Measurements from ENCODE around the gene ELFN2. TPM values are rescaled to one million over a fixed set of nuclear protein-coding genes. Genes with fewer than 3 reads are reported as not detected.

Gene ELFN2
- total and polyA plus RNA-seq, 8 donors = 0.70 to 4.9 (median 1.5) TPM

- Histone ChIP-seq H3K4me1 (no peaks in the 10 kb centered on the region), H3K9me3 (no peaks in the 10 kb centered on the region), H3K27me3 (peaks cover 0 to 60% of the 10 kb centered on the region in 2 donors), H3K4me3 (no peak overlapping the region), H3K27ac (no peak overlapping the region), H3K36me3 (no peaks in the 10 kb centered on the region)
- no peak for DNase-seq
- intact Hi-C loops (cut with DNase I) = no loop called here
- ATAC-seq = no peak
- TF ChIP-seq CTCF (IDR thresholded peaks at IDR 0.05) = no peak
These were observed 45.8 kb downstream of the ELFN2 start for GRCh38 chr22:37381489-37381888.

- Histone ChIP-seq H3K9me3 (no peaks in the 10 kb centered on the region), H3K4me1 (no peaks in the 10 kb centered on the region), H3K36me3 (no peaks in the 10 kb centered on the region), H3K27ac (no peak overlapping the region), H3K4me3 (no peak overlapping the region), H3K27me3 (peaks cover 0 to 74% of the 10 kb centered on the region in 2 donors)
- intact Hi-C loops (cut with DNase I) = no loop called here
- no peak for TF ChIP-seq CTCF (IDR thresholded peaks at IDR 0.05)
- DNase-seq = no peak
- no peak for ATAC-seq
These were observed 47.6 kb downstream of the ELFN2 start for GRCh38 chr22:37379722-37380121.

GRCh38 chr22:37379085-37379484 is 48.2 kb downstream of the ELFN2 start:
- TF ChIP-seq CTCF (IDR thresholded peaks at IDR 0.05) = no peak
- Histone ChIP-seq H3K36me3 (no peaks in the 10 kb centered on the region), H3K27ac (no peak overlapping the region), H3K4me3 (no peak overlapping the region), H3K9me3 (no peaks in the 10 kb centered on the region), H3K27me3 (peaks cover 0 to 74% of the 10 kb centered on the region in 2 donors), H3K4me1 (no peaks in the 10 kb centered on the region)
- no peak for DNase-seq
- intact Hi-C loops (cut with DNase I) = no loop called here
- no peak for ATAC-seq

GRCh38 chr22:37378642-37379058 is 48.6 kb downstream of the ELFN2 start:
- Histone ChIP-seq H3K9me3 (no peaks in the 10 kb centered on the region), H3K4me3 (no peak overlapping the region), H3K4me1 (no peaks in the 10 kb centered on the region), H3K27me3 (peaks cover 0 to 74% of the 10 kb centered on the region in 2 donors), H3K36me3 (no peaks in the 10 kb centered on the region), H3K27ac (no peak overlapping the region)
- intact Hi-C loops (cut with DNase I) = no loop called here
- ATAC-seq (no peak), DNase-seq (no peak)
- no peak for TF ChIP-seq CTCF (IDR thresholded peaks at IDR 0.05)

- DNase-seq (no peak), ATAC-seq (no peak)
- no peak for TF ChIP-seq CTCF (IDR thresholded peaks at IDR 0.05)
- intact Hi-C loops (cut with DNase I) = no loop called here
- H3K4me1 ChIP-seq = no peaks in the 10 kb centered on the region
- H3K27me3 ChIP-seq = peaks cover 0 to 74% of the 10 kb centered on the region in 2 donors
- H3K27ac ChIP-seq = no peak overlapping the region
- H3K9me3 ChIP-seq = no peaks in the 10 kb centered on the region
- H3K4me3 ChIP-seq = no peak overlapping the region
- H3K36me3 ChIP-seq = no peaks in the 10 kb centered on the region
These were observed 49.4 kb downstream of the ELFN2 start for GRCh38 chr22:37377927-37378326.

All from left lung (tissue), 10 donors.